DND-41 (cell line): ENCODE data around the gene UBA52.
"Not testable (repeated sequence)": the region's sequence is repeated elsewhere in the genome, so short reads cannot be mapped to it uniquely, and the experiment has no call there.

Experiments
- CTCF ChIP-seq: IDR thresholded peaks from 2 replicates; pipeline ENCODE4 v1.5.1; 2012; ENCODE audit warnings: borderline replicate concordance, low read length, moderate library complexity, mild to moderate bottlenecking; ENCODE audit not compliant: poor library complexity, severe bottlenecking; ENCODE audit errors: extremely low read depth
- EZH2 ChIP-seq: IDR thresholded peaks from 3 replicates; pipeline ENCODE4 v1.6.1; 2012; ENCODE audit warnings: borderline replicate concordance, low read depth, mild to moderate bottlenecking, moderate library complexity, low read length, inconsistent platforms; ENCODE audit not compliant: severe bottlenecking

GRCh38 chr19:18600692-18601397 is 29.2 kb downstream of the UBA52 start:
- not testable (repeated sequence) for TF ChIP-seq CTCF, EZH2
